Keratinocyte (primary cell): Measurements from ENCODE around the gene POGZ. TPM values are rescaled to one million over a fixed set of nuclear protein-coding genes. Genes with fewer than 3 reads are reported as not detected.

Experiments
- DNase-seq: peaks from one replicate; pipeline ENCODE4 v3.0.0-alpha.2; 2011; ENCODE audit warnings: low read depth, missing footprints, low spot score
- FAIRE-seq: peaks from 2 replicates; lab custom pipeline; 2011; peaks lifted over from hg19 to GRCh38; lab: Jason Lieb, UNC
- H2AFZ ChIP-seq: 2 replicates; pipeline ENCODE4 v1.6.0; 2012; ENCODE audit warnings: low read length, control low read depth, inconsistent platforms; ENCODE audit not compliant: control insufficient read depth
- H3K27ac ChIP-seq: 2 replicates; pipeline ENCODE4 v1.5.1; 2011; ENCODE audit warnings: low read length; ENCODE audit not compliant: control insufficient read depth, insufficient read depth
- H3K27me3 ChIP-seq: 3 replicates; pipeline ENCODE4 v1.6.0; 2011; ENCODE audit warnings: low read length; ENCODE audit not compliant: control insufficient read depth, insufficient read depth; ENCODE audit errors: extremely low read depth
- H3K36me3 ChIP-seq, 2 experiments: 2 replicates in 1 of 2; 3 replicates in 1 of 2; pipeline ENCODE4 v1.5.1; 2011; ENCODE audit warnings: low read length in 2 of 2, mild to moderate bottlenecking in 1 of 2; ENCODE audit not compliant: control insufficient read depth in 2 of 2, insufficient read depth in 2 of 2; ENCODE audit errors: extremely low read depth in 1 of 2
- H3K4me1 ChIP-seq: 3 replicates; pipeline ENCODE4 v1.5.1; 2011; ENCODE audit warnings: low read length; ENCODE audit not compliant: control insufficient read depth, insufficient read depth; ENCODE audit errors: extremely low read depth
- H3K4me2 ChIP-seq: 3 replicates; pipeline ENCODE4 v1.6.0; 2011; ENCODE audit warnings: low read depth, low read length; ENCODE audit not compliant: control insufficient read depth, insufficient read depth; ENCODE audit errors: extremely low read depth
- H3K4me3 ChIP-seq, 3 experiments: fragments of 200-600 bp in 1 of 3; sonication (generic) in 1 of 3; 2 replicates in 2 of 3; 3 replicates in 1 of 3; pipeline ENCODE4 v1.5.1; 2011 to 2016; ENCODE audit warnings: low read length in 3 of 3, mild to moderate bottlenecking in 3 of 3, control low read depth in 2 of 3, inconsistent platforms in 1 of 3, low read depth in 1 of 3, mixed read lengths in 1 of 3, mixed run types in 1 of 3, moderate library complexity in 1 of 3; ENCODE audit not compliant: control insufficient read depth in 2 of 3, insufficient read depth in 2 of 3; ENCODE audit errors: extremely low read depth in 1 of 3
- H3K79me2 ChIP-seq: 2 replicates; pipeline ENCODE4 v1.6.0; 2012; ENCODE audit warnings: low read length; ENCODE audit not compliant: control insufficient read depth, insufficient read depth
- H3K9ac ChIP-seq: 3 replicates; pipeline ENCODE4 v1.6.0; 2011; ENCODE audit warnings: low read length; ENCODE audit not compliant: control insufficient read depth, insufficient read depth; ENCODE audit errors: extremely low read depth
- H3K9me1 ChIP-seq: 3 replicates; pipeline ENCODE4 v1.6.0; 2011; ENCODE audit warnings: low read length; ENCODE audit not compliant: control insufficient read depth, insufficient read depth; ENCODE audit errors: extremely low read depth
- H3K9me3 ChIP-seq: 2 replicates; pipeline ENCODE4 v1.5.1; 2012; ENCODE audit warnings: low read depth, low read length; ENCODE audit not compliant: control insufficient read depth
- H4K20me1 ChIP-seq: 3 replicates; pipeline ENCODE4 v1.6.0; 2011; ENCODE audit warnings: low read length; ENCODE audit not compliant: control insufficient read depth, insufficient read depth; ENCODE audit errors: extremely low read depth
- EZH2 ChIP-seq: IDR thresholded peaks from one replicate; pipeline ENCODE4 v1.6.1; 2012; ENCODE audit warnings: inconsistent platforms, mild to moderate bottlenecking, low read length, moderate library complexity
- dilution Hi-C: fragments of 300-500 bp; cut with MboI; formaldehyde crosslinking; loops from one replicate; pipeline ENCODE4 v1.7.0; 2020; ENCODE audit warnings: low sequenced_read_pairs; ENCODE audit not compliant: extremely low pct_ligation_motif_present
- polyA plus RNA-seq, 5 experiments: library from polyadenylated mRNA; depleted of rRNA in 3 of 5; stranded (reverse) in 3 of 5; stranded (forward) in 1 of 5; unstranded in 1 of 5; fragments of >200 nt; gene quantifications; 1 replicate in 1 of 5; 2 replicates in 3 of 5; 3 replicates in 1 of 5; pipeline versions ENCODE4 v1.2.1 to v1.2.3, GENCODE V29; 2011 to 2012; ENCODE audit warnings: missing spikeins in 2 of 5, low read depth in 1 of 5, low replicate concordance in 1 of 5
- TF ChIP-seq, protein P1 (sequence below), 3 experiments: IDR thresholded peaks in 1 of 3; conservative IDR thresholded peaks in 1 of 3; optimal IDR thresholded peaks in 1 of 3; 2 replicates in 2 of 3; 3 replicates in 1 of 3; pipeline versions ENCODE3 to v1.5.1; 2011; ENCODE audit warnings: low read length in 3 of 3, mild to moderate bottlenecking in 3 of 3, moderate library complexity in 2 of 3, control low read depth in 1 of 3, inconsistent platforms in 1 of 3; ENCODE audit not compliant: insufficient read depth in 2 of 3; ENCODE audit errors: extremely low read depth in 1 of 3

Gene POGZ
- polyA plus RNA-seq, 1 donor (not counting 4 experiments of a cell fraction or from before 2014, with no cell fraction given), result 29.9 TPM

DNA sequence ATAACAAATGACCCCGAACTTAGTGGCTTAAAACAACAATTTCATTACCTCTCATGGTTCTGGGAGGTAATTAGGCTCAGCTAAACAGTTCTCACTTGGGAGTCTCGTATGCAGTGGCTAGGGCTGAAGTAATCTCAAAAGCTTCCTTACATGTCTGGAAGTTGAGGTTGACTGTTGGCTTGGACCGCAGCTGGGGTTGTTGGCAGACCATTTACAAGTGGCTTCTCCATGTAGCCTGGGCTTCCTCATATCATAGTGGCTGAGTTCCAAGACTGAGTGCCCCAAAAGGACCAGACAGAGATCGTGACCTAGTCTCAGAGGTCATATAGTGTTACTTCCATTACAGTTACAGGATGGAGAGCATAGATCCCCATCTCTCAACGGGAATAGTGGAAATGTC lies 2.4 kb upstream of the POGZ start:
- no peak overlapping the region for H3K4me2 ChIP-seq
- dilution Hi-C loops, result no loop called here
- peaks cover 10% of the 10 kb centered on the region for H3K4me1 ChIP-seq

DNA sequence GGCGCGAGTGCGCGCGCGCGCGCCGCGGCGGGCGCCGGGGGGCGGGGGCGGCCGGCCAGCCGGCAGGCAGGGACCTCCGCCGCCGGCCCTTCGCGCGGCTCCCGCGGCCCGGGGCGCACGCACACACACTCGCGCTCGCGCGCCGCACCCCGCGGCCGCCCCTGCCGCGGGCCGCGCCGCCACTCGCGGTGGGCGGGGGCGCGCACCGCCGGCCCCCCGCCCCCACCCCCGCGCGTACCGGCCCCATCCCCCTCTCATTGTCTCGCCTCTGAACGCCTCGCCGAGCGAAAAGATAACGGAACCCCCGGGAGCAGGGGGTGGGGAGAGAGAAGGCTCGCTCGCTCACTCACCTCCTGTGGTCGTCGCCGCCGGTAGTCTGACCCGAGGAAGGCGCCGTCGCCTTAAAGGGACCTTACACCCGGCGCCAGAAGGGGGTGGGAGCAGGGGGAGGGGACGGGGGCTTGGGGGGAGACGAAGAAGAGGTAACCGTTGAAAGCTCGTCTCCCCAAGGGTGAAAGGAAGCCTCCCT lies 428 bp downstream of the POGZ start:
- no peaks in the 10 kb centered on the region for H3K36me3 ChIP-seq
- H3K79me2 ChIP-seq, result peaks cover 40% of the 10 kb centered on the region
- no peak overlapping the region for H2AFZ ChIP-seq
- TF ChIP-seq, protein P1, sequence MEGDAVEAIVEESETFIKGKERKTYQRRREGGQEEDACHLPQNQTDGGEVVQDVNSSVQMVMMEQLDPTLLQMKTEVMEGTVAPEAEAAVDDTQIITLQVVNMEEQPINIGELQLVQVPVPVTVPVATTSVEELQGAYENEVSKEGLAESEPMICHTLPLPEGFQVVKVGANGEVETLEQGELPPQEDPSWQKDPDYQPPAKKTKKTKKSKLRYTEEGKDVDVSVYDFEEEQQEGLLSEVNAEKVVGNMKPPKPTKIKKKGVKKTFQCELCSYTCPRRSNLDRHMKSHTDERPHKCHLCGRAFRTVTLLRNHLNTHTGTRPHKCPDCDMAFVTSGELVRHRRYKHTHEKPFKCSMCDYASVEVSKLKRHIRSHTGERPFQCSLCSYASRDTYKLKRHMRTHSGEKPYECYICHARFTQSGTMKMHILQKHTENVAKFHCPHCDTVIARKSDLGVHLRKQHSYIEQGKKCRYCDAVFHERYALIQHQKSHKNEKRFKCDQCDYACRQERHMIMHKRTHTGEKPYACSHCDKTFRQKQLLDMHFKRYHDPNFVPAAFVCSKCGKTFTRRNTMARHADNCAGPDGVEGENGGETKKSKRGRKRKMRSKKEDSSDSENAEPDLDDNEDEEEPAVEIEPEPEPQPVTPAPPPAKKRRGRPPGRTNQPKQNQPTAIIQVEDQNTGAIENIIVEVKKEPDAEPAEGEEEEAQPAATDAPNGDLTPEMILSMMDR (optimal IDR thresholded peaks at IDR 0.05 in 1 of 3, IDR thresholded peaks at IDR 0.05 in 1 of 3, conservative IDR thresholded peaks at IDR 0.05 in 1 of 3; ENCODE audit: extremely low read depth in 1 of 3, insufficient read depth in 2 of 3, low read length in 3 of 3), result no peak
- no peak for TF ChIP-seq EZH2
- H3K4me3 ChIP-seq, result peak overlapping the region in 1 of 3 experiments; percentile 48
- H3K9me1 ChIP-seq, result no peaks in the 10 kb centered on the region
- H3K9me3 ChIP-seq, result no peaks in the 10 kb centered on the region
- no peaks in the 10 kb centered on the region for H3K27me3 ChIP-seq
- no peaks in the 10 kb centered on the region for H4K20me1 ChIP-seq
- no peak overlapping the region for H3K27ac ChIP-seq
- peaks cover 10% of the 10 kb centered on the region for H3K4me1 ChIP-seq
- H3K4me2 ChIP-seq, result no peak overlapping the region
- DNase-seq, result no peak
- FAIRE-seq, result no peak
- dilution Hi-C loops, result no loop called here
- peak overlapping the region; percentile 35 for H3K9ac ChIP-seq

More for the DNA sequence above, 2.4 kb upstream of the POGZ start:
- H3K9me1 ChIP-seq, result no peaks in the 10 kb centered on the region
- H2AFZ ChIP-seq, result no peak overlapping the region
- TF ChIP-seq, protein P1 (optimal IDR thresholded peaks at IDR 0.05 in 1 of 3, IDR thresholded peaks at IDR 0.05 in 1 of 3, conservative IDR thresholded peaks at IDR 0.05 in 1 of 3; ENCODE audit: extremely low read depth in 1 of 3, insufficient read depth in 2 of 3, low read length in 3 of 3), result no peak
- TF ChIP-seq EZH2, result no peak
- no peaks in the 10 kb centered on the region for H3K36me3 ChIP-seq
- no peak for DNase-seq
- no peak for FAIRE-seq
- H3K9me3 ChIP-seq, result no peaks in the 10 kb centered on the region
- H3K79me2 ChIP-seq, result peaks cover 12% of the 10 kb centered on the region
- H4K20me1 ChIP-seq, result no peaks in the 10 kb centered on the region
- no peaks in the 10 kb centered on the region for H3K27me3 ChIP-seq
- no peak overlapping the region for H3K9ac ChIP-seq
- H3K4me3 ChIP-seq, result no peak overlapping the region
- no peak overlapping the region for H3K27ac ChIP-seq
